HG03039 (cell line): Measurements from ENCODE around the gene PHLPP1.
"Not testable (repeated sequence)": the region's sequence is repeated elsewhere in the genome, so short reads cannot be mapped to it uniquely, and the experiment has no call there.

ENCODE experiments used
- ATAC-seq: cut with Tn5 transposase; IDR thresholded peaks from one replicate; pipeline ENCODE4 v1.9.1; 2021; ENCODE audit warnings: mild to moderate bottlenecking, moderate library complexity; ENCODE audit not compliant: unreplicated experiment

Gene PHLPP1

DNA sequence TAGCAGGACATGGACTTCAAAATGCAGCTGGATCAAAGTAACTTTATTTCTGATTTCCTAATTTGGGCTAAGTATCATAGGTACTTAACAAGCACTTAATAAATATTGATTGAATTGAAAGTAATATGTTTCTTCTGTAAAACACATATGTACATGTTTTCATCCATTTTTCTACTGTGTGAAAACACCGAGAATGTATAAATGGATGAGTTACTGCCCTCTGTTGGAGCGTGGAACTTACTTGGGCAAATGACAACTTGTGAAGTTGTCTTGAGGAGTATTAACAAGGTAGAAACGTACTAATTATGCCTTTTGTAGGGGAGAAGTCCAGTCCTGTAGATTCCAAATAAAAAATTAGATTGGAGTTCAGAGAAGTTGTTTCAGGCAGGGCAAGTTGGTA, 87.2 kb downstream of the PHLPP1 start:
- ATAC-seq, result no peak

DNA sequence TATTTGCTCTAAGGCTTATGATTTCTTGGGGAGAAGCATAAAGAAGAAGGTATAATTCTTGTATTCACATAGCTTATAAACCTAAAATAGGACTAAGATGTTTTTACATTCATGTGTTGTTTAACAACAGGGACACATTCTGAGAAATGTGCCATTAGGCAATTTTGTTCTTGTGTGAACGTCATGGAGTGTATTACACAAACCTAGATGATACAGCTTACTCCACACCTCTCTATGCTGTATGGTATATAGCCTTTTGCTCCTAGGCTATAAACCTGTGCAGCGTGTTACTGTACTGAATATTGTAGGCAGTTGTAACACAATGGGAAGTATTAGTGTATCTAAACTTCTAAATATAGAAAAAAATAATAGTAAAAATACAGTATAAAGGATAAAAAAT, 92.1 kb downstream of the PHLPP1 start:
- ATAC-seq, result no peak

GRCh38 chr18:62808123-62808522, 92.8 kb downstream of the PHLPP1 start:
- ATAC-seq, result no peak

GRCh38 chr18:62809445-62809844, 94.1 kb downstream of the PHLPP1 start:
- ATAC-seq, result not testable (repeated sequence)

DNA sequence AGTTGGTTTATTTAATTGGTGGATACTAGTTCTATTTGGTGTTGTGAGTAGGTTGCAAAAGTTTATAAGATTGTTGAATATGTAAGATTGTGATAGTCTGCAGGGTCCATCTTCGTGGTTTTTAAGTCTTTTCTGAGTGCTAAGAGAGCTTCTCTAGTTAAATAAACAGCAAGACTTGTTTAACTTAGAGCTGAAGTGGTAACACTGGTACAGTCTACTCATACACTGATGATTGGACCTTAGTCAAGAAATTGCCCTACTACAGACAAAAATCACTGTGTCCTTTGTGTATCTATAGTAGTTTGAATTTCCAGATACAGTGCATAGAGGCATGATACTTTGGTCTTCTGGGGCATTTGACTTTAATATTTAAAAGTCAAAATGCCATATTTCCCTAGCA, 94.6 kb downstream of the PHLPP1 start:
- ATAC-seq, result no peak

- ATAC-seq, result no peak
Observed at GRCh38 chr18:62810682-62811081, 95.3 kb downstream of the PHLPP1 start.

DNA sequence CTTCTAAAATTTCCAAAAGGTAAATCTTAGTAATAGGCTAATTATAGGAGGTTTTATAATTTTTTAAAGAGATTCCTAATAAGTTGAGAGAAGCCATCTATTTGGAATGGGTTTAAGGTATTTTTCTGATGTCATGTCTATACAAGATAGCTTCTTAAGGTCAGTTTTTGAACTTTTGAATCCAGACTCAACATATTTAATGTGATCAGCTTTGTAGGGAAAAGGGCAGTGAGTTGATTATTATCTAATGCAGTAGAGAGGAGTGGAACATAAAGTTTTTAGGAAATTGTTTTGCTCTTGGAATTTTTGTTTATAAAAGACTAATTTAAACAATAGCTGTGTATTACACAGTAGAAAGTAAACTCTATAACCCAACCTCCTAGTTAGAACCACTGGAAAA, 96.3 kb downstream of the PHLPP1 start:
- no peak for ATAC-seq

DNA sequence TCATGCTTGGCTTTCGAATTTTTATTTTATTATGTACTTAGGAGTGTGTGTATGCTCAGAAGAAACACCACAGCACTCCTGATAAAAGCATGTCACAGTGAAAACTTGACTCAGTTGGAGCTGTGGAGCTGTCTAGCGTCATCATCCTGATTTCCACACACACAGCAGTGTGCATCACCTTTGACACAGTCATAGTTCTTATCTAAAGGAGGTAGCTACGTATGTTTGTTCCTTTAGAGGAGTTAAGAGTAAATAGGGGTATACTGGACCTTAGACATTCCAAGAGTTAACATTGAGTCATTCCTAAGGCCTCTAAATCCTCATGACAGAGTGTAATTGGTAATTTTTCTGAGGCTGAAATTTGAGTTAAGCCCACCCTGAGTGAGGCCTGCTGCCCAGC, 96.9 kb downstream of the PHLPP1 start:
- ATAC-seq, result no peak

- no peak for ATAC-seq
Observed at GRCh38 chr18:62812876-62813275, 97.5 kb downstream of the PHLPP1 start.

- no peak for ATAC-seq
Observed at GRCh38 chr18:62814132-62814759, 98.9 kb downstream of the PHLPP1 start.

DNA sequence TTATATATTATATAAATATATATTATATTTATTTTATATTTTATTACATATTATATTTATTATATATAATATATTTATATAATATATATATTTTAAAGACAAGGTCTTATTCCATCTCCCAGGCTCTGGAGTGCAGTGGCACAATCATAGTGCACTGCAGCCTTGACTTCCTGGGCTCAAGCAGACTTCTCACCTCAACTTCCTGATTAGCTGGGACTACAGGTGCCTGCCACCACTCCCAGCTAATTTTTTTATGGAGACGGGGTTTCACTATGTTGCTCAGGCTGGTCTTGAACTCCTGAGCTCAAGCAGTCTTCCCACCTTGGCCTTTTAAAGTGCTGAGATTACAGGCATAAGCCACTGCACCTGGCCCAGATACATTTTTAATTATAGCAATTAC, 110.0 kb downstream of the PHLPP1 start:
- no peak for ATAC-seq

DNA sequence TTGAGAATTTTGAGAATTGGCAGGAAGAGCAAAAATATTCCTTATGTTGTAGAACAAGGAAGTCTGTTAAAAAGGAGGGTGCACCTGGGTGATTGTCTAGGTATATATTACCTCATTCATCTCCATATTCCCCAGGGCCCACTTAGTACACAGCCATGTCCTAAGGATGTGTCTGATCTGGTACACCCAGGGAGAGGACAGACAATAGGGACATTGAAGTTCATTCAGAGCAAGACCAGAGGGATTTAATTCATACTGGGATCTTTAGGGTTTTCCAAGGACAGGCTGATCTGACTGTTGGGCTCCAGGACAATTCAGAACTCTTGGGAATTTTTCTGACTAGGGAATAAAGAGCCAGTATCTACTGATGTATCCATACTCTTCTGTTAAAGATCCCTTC, 112.1 kb downstream of the PHLPP1 start:
- ATAC-seq, result no peak

- ATAC-seq, result no peak
Observed at GRCh38 chr18:62828091-62828640, 112.8 kb downstream of the PHLPP1 start.

DNA sequence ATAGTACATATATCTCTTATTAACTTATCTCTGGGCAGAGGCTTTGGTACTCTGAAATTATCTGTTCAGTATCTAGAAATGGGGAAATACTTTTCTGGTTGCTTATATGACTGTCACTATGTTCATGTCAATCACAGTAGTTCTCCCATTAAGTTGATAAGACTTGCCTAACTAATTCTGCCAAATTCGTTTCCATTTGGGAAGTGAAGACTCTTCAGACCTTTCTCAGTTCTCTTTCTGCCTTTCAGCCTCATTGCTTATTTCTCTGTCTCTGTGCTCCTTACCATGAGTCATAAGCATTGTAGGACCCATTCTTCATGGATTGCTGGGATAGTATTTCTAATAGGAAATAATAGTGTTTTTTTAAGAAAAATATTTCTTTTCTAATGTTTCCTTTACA, 113.5 kb downstream of the PHLPP1 start:
- no peak for ATAC-seq

- ATAC-seq, result no peak
Observed at GRCh38 chr18:62829936-62830335, 114.6 kb downstream of the PHLPP1 start.

- no peak for ATAC-seq
Observed at GRCh38 chr18:62832282-62832681, 116.9 kb downstream of the PHLPP1 start.

DNA sequence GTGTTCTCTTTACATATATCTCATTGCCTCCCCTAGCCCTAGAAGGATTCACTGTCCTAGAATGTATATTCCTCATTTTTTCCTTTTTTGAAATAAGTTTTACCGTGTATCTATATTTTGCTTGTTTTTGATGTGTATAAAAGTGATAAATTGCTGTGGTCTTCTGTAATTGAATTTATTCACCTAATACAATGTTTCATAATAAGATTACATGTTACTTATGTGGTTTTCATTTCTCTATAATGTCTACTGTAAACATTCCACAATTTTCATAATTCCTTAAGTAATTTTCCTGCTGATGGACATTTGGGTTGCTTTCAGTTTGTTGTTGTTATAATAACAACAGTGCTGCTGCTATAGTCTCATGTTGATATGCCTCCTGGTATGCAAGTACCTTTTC, 118.2 kb downstream of the PHLPP1 start:
- ATAC-seq, result no peak

- no peak for ATAC-seq
Observed at GRCh38 chr18:62834715-62835114, 119.4 kb downstream of the PHLPP1 start.

- no peak for ATAC-seq
Observed at GRCh38 chr18:62837011-62837410, 121.7 kb downstream of the PHLPP1 start.

DNA sequence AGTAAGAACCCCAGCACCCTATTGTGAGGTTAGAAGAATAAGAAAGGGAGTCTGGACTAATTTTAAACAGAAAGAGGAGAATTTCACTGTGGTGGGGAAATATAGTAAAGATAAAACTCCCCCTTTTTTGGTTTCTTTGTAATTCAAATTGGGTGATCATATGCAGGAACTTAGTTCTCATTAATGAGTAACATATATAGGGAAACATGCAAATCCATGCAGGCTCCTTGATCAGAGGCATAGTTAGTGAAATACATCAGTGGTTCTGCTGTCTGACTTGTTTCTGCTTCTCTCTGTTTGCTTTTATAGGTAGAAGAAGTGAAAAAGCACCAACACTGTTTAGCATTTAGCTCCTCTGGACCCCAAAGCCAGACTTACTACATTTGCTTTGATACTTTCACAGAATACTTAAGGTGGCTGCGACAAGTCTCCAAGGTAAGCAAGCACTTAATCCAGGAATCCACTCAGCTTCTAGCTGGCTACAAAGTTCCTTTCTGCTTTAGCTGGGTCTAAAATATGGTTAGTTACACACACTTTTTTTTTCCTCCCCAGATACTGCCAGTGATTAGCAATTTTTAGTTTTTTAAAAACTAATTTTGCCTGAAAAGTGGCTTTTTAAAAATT, 123.2 kb downstream of the PHLPP1 start:
- peak; percentile 66 for ATAC-seq

DNA sequence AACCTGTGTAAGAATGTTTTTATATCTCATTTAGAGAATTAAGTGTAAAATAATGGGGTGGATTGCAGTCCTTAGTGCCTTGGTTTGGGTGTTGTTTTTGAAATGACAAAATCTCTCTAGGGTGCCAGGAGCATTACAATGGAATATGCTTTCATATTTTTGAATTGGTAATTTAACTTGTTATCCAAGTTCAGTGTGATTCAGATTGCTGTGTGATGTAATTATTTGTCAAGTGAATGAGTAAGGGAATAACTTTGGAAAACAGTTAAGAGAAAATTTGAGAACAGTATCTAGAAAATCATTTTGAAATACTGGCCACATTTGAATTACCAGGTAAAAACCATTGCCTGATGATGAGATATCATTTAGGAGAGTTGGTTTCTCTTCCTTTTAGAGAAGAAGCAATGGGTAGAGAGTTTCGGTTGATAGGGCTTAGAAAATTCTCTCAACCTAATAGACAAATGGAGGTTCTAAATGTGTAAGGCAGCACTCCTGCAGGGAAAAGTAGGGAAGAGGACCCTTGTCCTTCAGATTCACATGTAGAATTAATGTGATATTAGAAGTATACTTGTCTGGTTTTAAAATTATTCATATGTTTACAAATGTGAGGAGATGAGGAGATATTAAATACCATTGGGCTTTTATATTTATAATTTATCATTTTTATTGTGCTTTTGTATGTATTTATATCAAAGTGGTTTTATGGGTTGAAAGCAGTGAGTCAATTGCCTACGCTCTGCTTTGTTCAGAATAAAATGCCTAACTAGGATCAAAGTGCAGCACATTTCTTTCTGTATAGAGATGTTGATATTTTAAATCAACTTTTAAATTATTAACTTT, 124.8 kb downstream of the PHLPP1 start:
- ATAC-seq, result no peak

DNA sequence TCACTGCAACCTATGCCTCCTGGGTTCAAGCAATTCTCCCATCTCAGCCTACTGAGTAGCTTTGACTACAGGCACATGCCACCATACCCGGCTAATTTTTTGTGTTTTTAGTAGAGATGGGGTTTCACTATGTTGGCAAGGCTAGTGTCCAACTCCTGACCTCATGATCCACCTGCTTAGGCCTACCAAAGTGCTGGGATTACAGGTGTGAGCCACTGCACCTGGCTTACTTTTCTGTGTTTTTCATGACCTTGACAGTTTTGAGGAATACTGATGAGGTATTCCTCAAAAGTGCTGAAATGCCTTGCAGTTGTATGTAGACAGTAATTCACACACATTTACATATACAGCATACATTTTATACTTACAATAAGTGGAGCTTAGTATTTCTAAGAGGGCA, 126.1 kb downstream of the PHLPP1 start:
- no peak for ATAC-seq
